IMR-90 (cell line): ENCODE measurements around the gene COL5A1. TPM values are rescaled to one million over a fixed set of nuclear protein-coding genes. Genes with fewer than 3 reads are reported as not detected.
A peak's percentile ranks its signal among the peaks of the same experiment; 100 is the strongest.

Experiments
- ATAC-seq: fragments of 200-7000 bp; cut with Tn5 transposase; 2 replicates; pipeline ENCODE4 v1.9.1; 2020; ENCODE audit warnings: low read depth, mild to moderate bottlenecking, moderate library complexity
- BruUV-seq: library from RNA; stranded (reverse); fragments of 400-500 nt; replicated peaks from 2 replicates; lab custom pipeline; 2021; lab: Mats Ljungman, UMichigan
- CTCF ChIA-PET: fragments of 300-600 bp; formaldehyde crosslinking; extraction: SDS; loops from one replicate; lab custom pipeline; 2021; ENCODE audit warnings: antibody characterized with exemption; lab: Yijun Ruan, JAX
- POLR2A ChIA-PET: fragments of 300-600 bp; sonication (Branson Sonifier 250); formaldehyde crosslinking; loops from one replicate; lab custom pipeline; 2022; ENCODE audit warnings: antibody characterized with exemption; ENCODE audit not compliant: unreplicated experiment; lab: Charles Lee
- DNase-seq: peaks from one replicate; pipeline ENCODE4 v3.0.0; 2013
- H2AFZ ChIP-seq: replicated peaks from 2 replicates; pipeline ENCODE3; 2013; ENCODE audit warnings: low read length, mild to moderate bottlenecking; ENCODE audit not compliant: poor library complexity
- H2AK5ac ChIP-seq: 2 replicates; pipeline ENCODE4 v1.6.1; 2013; ENCODE audit warnings: low read depth, low read length, inconsistent platforms
- H2AK9ac ChIP-seq: replicated peaks from 2 replicates; pipeline ENCODE3; 2013; ENCODE audit warnings: mild to moderate bottlenecking, low read depth, low read length, moderate library complexity; ENCODE audit not compliant: poor library complexity
- H2BK120ac ChIP-seq: 2 replicates; pipeline ENCODE4 v1.6.1; 2013; ENCODE audit warnings: low read depth, low read length, inconsistent platforms
- H2BK15ac ChIP-seq: 3 replicates; pipeline ENCODE4 v1.6.1; 2013; ENCODE audit warnings: low read depth, low read length, inconsistent platforms
- H2BK20ac ChIP-seq: 2 replicates; pipeline ENCODE4 v1.6.1; 2013; ENCODE audit warnings: low read depth, mild to moderate bottlenecking, inconsistent platforms, low read length, moderate library complexity
- H2BK5ac ChIP-seq: 2 replicates; pipeline ENCODE4 v1.6.1; 2013; ENCODE audit warnings: mild to moderate bottlenecking, low read depth, low read length, inconsistent platforms; ENCODE audit not compliant: poor library complexity, severe bottlenecking
- H3K14ac ChIP-seq: replicated peaks from 2 replicates; pipeline ENCODE4 v1.6.1; 2013; ENCODE audit warnings: low read depth, low read length, inconsistent platforms
- H3K18ac ChIP-seq: 2 replicates; pipeline ENCODE4 v1.6.1; 2013; ENCODE audit warnings: low read depth, low read length, control low read depth
- H3K23ac ChIP-seq: 2 replicates; pipeline ENCODE4 v1.6.1; 2013; ENCODE audit warnings: low read depth, low read length, inconsistent platforms
- H3K27ac ChIP-seq: 2 replicates; pipeline ENCODE4 v1.5.1; 2013; ENCODE audit warnings: mild to moderate bottlenecking, control low read depth, low read length; ENCODE audit not compliant: insufficient read depth
- H3K27me3 ChIP-seq: 2 replicates; pipeline ENCODE4 v1.6.1; 2013; ENCODE audit warnings: low read length; ENCODE audit not compliant: control insufficient read depth, insufficient read depth
- H3K36me3 ChIP-seq: 2 replicates; pipeline ENCODE4 v1.6.1; 2013; ENCODE audit warnings: low read length, mixed read lengths; ENCODE audit not compliant: control insufficient read depth, insufficient read depth
- H3K4ac ChIP-seq: 2 replicates; pipeline ENCODE4 v1.6.1; 2013; ENCODE audit warnings: low read depth, low read length, inconsistent platforms
- H3K4me1 ChIP-seq: 2 replicates; pipeline ENCODE4 v1.6.1; 2013; ENCODE audit warnings: low read length, mixed read lengths; ENCODE audit not compliant: control insufficient read depth, insufficient read depth
- H3K4me2 ChIP-seq: 2 replicates; pipeline ENCODE4 v1.6.1; 2013; ENCODE audit warnings: low read depth, mild to moderate bottlenecking, control low read depth, low read length, moderate library complexity
- H3K4me3 ChIP-seq: 2 replicates; pipeline ENCODE4 v1.5.1; 2013; ENCODE audit warnings: low read depth, mild to moderate bottlenecking, control low read depth, low read length, moderate library complexity; ENCODE audit not compliant: insufficient read depth
- H3K56ac ChIP-seq: 2 replicates; pipeline ENCODE4 v1.6.1; 2013; ENCODE audit warnings: low read length, inconsistent platforms; ENCODE audit not compliant: insufficient read depth; ENCODE audit errors: extremely low read depth
- H3K79me1 ChIP-seq, 2 experiments: 2 replicates each; pipeline ENCODE4 v1.6.1; 2013; ENCODE audit warnings: low read length in 2 of 2, inconsistent platforms in 1 of 2, low read depth in 1 of 2
- H3K9ac ChIP-seq: 2 replicates; pipeline ENCODE4 v1.6.1; 2013; ENCODE audit warnings: low read depth, low read length, control low read depth
- H3K9me1 ChIP-seq: 2 replicates; pipeline ENCODE4 v1.6.1; 2013; ENCODE audit warnings: low read length, inconsistent platforms; ENCODE audit not compliant: insufficient read depth
- H3K9me3 ChIP-seq: 2 replicates; pipeline ENCODE4 v1.6.1; 2013; ENCODE audit warnings: low read length; ENCODE audit not compliant: control insufficient read depth, insufficient read depth
- H4K20me1 ChIP-seq: 2 replicates; pipeline ENCODE4 v1.6.1; 2013; ENCODE audit warnings: low read length, inconsistent platforms; ENCODE audit not compliant: insufficient read depth
- H4K5ac ChIP-seq: 2 replicates; pipeline ENCODE4 v1.6.1; 2013; ENCODE audit warnings: mild to moderate bottlenecking, low read depth, low read length, control low read depth
- H4K8ac ChIP-seq, 2 experiments: 2 replicates each; pipeline ENCODE4 v1.6.1; 2013; ENCODE audit warnings: low read depth in 2 of 2, low read length in 2 of 2, control low read depth in 1 of 2, inconsistent platforms in 1 of 2
- H4K91ac ChIP-seq: 2 replicates; pipeline ENCODE4 v1.6.1; 2013; ENCODE audit warnings: low read depth, low read length, inconsistent platforms; ENCODE audit not compliant: insufficient read depth
- BHLHE40 ChIP-seq: fragments of 150-350 bp; IDR thresholded peaks from 2 replicates; pipeline ENCODE4 v1.6.1; 2016; ENCODE audit warnings: mild to moderate bottlenecking, low read depth, low read length
- CTCF ChIP-seq: conservative IDR thresholded peaks from 2 replicates; pipeline ENCODE4 v1.5.1; 2012; ENCODE audit warnings: mild to moderate bottlenecking, low read depth, low read length, improper control_type of control experiment
- FOS ChIP-seq: fragments of 150-350 bp; IDR thresholded peaks from 2 replicates; pipeline ENCODE4 v1.6.1; 2016; ENCODE audit warnings: low read depth, low read length
- MAFK ChIP-seq: IDR thresholded peaks from 2 replicates; pipeline ENCODE4 v1.6.1; 2012; ENCODE audit warnings: low read depth, low read length, improper control_type of control experiment
- MAZ ChIP-seq: IDR thresholded peaks from 2 replicates; pipeline ENCODE4 v1.6.1; 2012; ENCODE audit warnings: low read depth, mild to moderate bottlenecking, low read length, improper control_type of control experiment, moderate library complexity, borderline replicate concordance
- MXI1 ChIP-seq: IDR thresholded peaks from 2 replicates; pipeline ENCODE4 v1.6.1; 2012; ENCODE audit warnings: low read depth, mild to moderate bottlenecking, low read length, moderate library complexity, borderline replicate concordance
- NFE2L2 ChIP-seq: fragments of 150-350 bp; IDR thresholded peaks from 2 replicates; pipeline ENCODE4 v1.6.1; 2016; ENCODE audit warnings: low read depth, mild to moderate bottlenecking, low read length
- POLR2A ChIP-seq: IDR thresholded peaks from 2 replicates; pipeline ENCODE4 v1.6.1; 2012; ENCODE audit warnings: mild to moderate bottlenecking, low read depth, low read length
- RAD21 ChIP-seq: IDR thresholded peaks from 2 replicates; pipeline ENCODE4 v1.6.1; 2012; ENCODE audit warnings: low read length, improper control_type of control experiment
- RCOR1 ChIP-seq: IDR thresholded peaks from 2 replicates; pipeline ENCODE4 v1.6.1; 2012; ENCODE audit warnings: mild to moderate bottlenecking, low read length, improper control_type of control experiment; ENCODE audit not compliant: insufficient replicate concordance
- RFX5 ChIP-seq: IDR thresholded peaks from 2 replicates; pipeline ENCODE4 v1.8.0; 2012; ENCODE audit warnings: low read depth, mild to moderate bottlenecking, low read length, moderate library complexity
- SMC3 ChIP-seq: fragments of 150-350 bp; IDR thresholded peaks from 2 replicates; pipeline ENCODE4 v1.6.1; 2016; ENCODE audit warnings: low read depth, mild to moderate bottlenecking, antibody characterized with exemption, low read length, moderate library complexity
- USF2 ChIP-seq: fragments of 150-350 bp; IDR thresholded peaks from 2 replicates; pipeline ENCODE4 v1.6.1; 2017; ENCODE audit warnings: mild to moderate bottlenecking, antibody characterized with exemption, low read length, low read depth
- WGBS, 2 experiments: methylation state at CpG; one replicate each; pipeline versions ENCODE4 v1.1.5 to v1.1.7; 2013; ENCODE audit warnings: missing lambda C conversion rate in 2 of 2; ENCODE audit not compliant: insufficient read length in 1 of 2; ENCODE audit errors: extremely low coverage in 2 of 2; 5-methylcytosine and 5-hydroxymethylcytosine counted together
- dilution Hi-C: fragments of 300-500 bp; cut with HindIII; formaldehyde crosslinking; loops from one replicate; pipeline ENCODE4 v1.14.3; 2018; ENCODE audit warnings: low sequenced_read_pairs; ENCODE audit not compliant: unreplicated experiment
- in situ Hi-C: fragments of 300-500 bp; cut with MboI; formaldehyde crosslinking; loops from 3 replicates; pipeline ENCODE4 v1.14.3; 2019; ENCODE audit warnings: low sequenced_read_pairs, inconsistent platforms, mixed read lengths
- intact Hi-C: fragments of 100-400 bp; cut with micrococcal nuclease; formaldehyde crosslinking; loops from 2 replicates; pipeline ENCODE4 v1.10.0; 2022
- polyA plus RNA-seq, 3 experiments: library from polyadenylated mRNA; depleted of rRNA; stranded (reverse); fragments of >200 nt; gene quantifications; 2 replicates each; pipeline ENCODE4 v1.2.3, GENCODE V29; 2012; ENCODE audit warnings: low replicate concordance in 1 of 3
- total RNA-seq: library from RNA; depleted of rRNA; stranded (reverse); fragments of >200 nt; gene quantifications from 2 replicates; pipeline ENCODE4 v1.2.3, GENCODE V29; 2012
- TF ChIP-seq, protein P1 (sequence below): fragments of 150-350 bp; IDR thresholded peaks from 2 replicates; pipeline ENCODE4 v1.6.1; 2016; ENCODE audit warnings: low read depth, mild to moderate bottlenecking, low read length, moderate library complexity, borderline replicate concordance

The COL5A1 gene
- total and polyA plus RNA-seq, 2 of the 4 experiments (the other 2 are of a cell fraction), result 19.2 to 173 TPM

DNA sequence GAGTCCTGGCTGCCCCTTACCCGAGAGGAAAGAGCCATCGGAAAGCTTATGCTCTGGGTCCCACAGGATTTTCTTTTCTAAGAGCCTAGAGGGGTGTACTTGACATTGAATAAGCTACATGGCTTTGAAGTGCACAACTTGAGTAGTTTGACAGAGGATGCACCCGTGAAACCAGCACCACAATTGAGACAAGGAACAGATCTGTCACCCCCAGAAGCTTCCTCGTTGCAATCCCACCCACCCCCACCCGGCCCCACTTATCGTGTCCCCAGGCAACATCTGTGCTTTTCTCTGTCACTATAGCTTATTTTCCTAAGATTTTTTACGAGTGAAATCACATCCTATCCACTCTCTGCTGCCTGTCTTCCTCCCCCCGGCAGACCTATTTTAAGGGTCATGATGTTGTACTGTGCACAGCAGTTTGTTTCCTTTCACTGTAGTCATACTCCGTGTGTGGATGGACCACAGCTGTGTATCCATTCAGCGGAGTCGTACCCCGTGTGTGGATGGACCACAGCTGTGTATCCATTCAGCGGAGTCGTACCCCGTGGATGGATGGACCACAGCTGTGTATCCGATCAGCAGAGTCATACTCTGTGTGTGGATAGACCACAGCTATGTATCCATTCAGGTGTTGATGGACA lies 230.2 kb downstream of the COL5A1 start:
- no peak overlapping the region for H3K9ac ChIP-seq
- H2BK20ac ChIP-seq, result peak overlapping the region; percentile 80; the same call in 1 of the 2 replicates
- BruUV-seq, result no TSS peak
- ATAC-seq, result peak; percentile 90
- no peak overlapping the region for H2BK5ac ChIP-seq
- intact Hi-C loops (no loop called here), in situ Hi-C loops (no loop called here), dilution Hi-C loops (no loop called here)
- peak; percentile 65 for DNase-seq
- H3K27ac ChIP-seq, result peak overlapping the region; percentile 75; the same call in 1 of the 2 replicates
- H3K36me3 ChIP-seq, result no peaks in the 10 kb centered on the region
- H3K56ac ChIP-seq, result no peak overlapping the region
- peak overlapping the region; percentile 19; the same call in 1 of the 2 replicates for H3K14ac ChIP-seq
- peak overlapping the region; percentile 80 for H3K4ac ChIP-seq
- H3K4me3 ChIP-seq, result no peak overlapping the region
- peak overlapping the region; percentile 67 for H2AFZ ChIP-seq
- H4K91ac ChIP-seq, result peak overlapping the region; percentile 58; the same call in 1 of the 2 replicates
- no peaks in the 10 kb centered on the region for H4K20me1 ChIP-seq
- peaks cover 7% of the 10 kb centered on the region; the same call in 1 of the 2 replicates for H3K4me1 ChIP-seq
- CTCF ChIA-PET, result interaction anchor here (0.5 to 1.0 kb wide), 2 partner anchors 303 to 422 kb away, joined by 3 read pairs; no protein-coding TSS in a partner anchor
- no peaks in the 10 kb centered on the region for H3K79me1 ChIP-seq
- H3K18ac ChIP-seq, result peak overlapping the region; percentile 57; the same call in 1 of the 2 replicates
- H3K23ac ChIP-seq, result 0 out of 2 replicates have a peak overlapping the region, but pooled peaks have one; percentile 59
- H4K8ac ChIP-seq, result no peak overlapping the region; a peak in 2 of 4 replicates
- H2BK120ac ChIP-seq, result peak overlapping the region; percentile 91; the same call in 1 of the 2 replicates
- POLR2A ChIA-PET, result interaction anchor here (0.6 kb wide), 1 partner anchor 14 kb away, joined by 3 read pairs; no protein-coding TSS in a partner anchor
- peak overlapping the region; percentile 25; the same call in 1 of the 3 replicates for H2BK15ac ChIP-seq
- H4K5ac ChIP-seq, result peak overlapping the region; percentile 58; the same call in 1 of the 2 replicates
- H3K4me2 ChIP-seq, result peak overlapping the region; percentile 17; the same call in 1 of the 2 replicates
- no peak overlapping the region for H2AK5ac ChIP-seq
- 3% methylated on average over 8 of the region's 16 CpGs; no CpG with 5 or more reads in 1 of the 2 experiments for WGBS, 2 experiments
- H3K27me3 ChIP-seq, result peaks cover 7% of the 10 kb centered on the region
- no peaks in the 10 kb centered on the region for H3K9me3 ChIP-seq
- H3K9me1 ChIP-seq, result no peaks in the 10 kb centered on the region
- peak overlapping the region; percentile 51 for H2AK9ac ChIP-seq
- TF ChIP-seq MAZ, result no peak
- no peak for TF ChIP-seq USF2
- no peak for TF ChIP-seq RCOR1
- TF ChIP-seq POLR2A, result no peak
- TF ChIP-seq RAD21, result no peak
- no peak for TF ChIP-seq SMC3
- TF ChIP-seq MAFK, result no peak
- TF ChIP-seq NFE2L2, result no peak
- TF ChIP-seq RFX5, result no peak
- TF ChIP-seq CTCF, result no peak
- TF ChIP-seq FOS, result no peak
- no peak for TF ChIP-seq MXI1
- no peak for TF ChIP-seq BHLHE40
- TF ChIP-seq, protein P1, sequence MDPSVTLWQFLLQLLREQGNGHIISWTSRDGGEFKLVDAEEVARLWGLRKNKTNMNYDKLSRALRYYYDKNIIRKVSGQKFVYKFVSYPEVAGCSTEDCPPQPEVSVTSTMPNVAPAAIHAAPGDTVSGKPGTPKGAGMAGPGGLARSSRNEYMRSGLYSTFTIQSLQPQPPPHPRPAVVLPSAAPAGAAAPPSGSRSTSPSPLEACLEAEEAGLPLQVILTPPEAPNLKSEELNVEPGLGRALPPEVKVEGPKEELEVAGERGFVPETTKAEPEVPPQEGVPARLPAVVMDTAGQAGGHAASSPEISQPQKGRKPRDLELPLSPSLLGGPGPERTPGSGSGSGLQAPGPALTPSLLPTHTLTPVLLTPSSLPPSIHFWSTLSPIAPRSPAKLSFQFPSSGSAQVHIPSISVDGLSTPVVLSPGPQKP, result no peak
